ENCODE data around the gene HIVEP1.
"Not testable (repeated sequence)": the region's sequence is repeated elsewhere in the genome, so short reads cannot be mapped to it uniquely, and the experiment has no call there.

Gene HIVEP1

DNA sequence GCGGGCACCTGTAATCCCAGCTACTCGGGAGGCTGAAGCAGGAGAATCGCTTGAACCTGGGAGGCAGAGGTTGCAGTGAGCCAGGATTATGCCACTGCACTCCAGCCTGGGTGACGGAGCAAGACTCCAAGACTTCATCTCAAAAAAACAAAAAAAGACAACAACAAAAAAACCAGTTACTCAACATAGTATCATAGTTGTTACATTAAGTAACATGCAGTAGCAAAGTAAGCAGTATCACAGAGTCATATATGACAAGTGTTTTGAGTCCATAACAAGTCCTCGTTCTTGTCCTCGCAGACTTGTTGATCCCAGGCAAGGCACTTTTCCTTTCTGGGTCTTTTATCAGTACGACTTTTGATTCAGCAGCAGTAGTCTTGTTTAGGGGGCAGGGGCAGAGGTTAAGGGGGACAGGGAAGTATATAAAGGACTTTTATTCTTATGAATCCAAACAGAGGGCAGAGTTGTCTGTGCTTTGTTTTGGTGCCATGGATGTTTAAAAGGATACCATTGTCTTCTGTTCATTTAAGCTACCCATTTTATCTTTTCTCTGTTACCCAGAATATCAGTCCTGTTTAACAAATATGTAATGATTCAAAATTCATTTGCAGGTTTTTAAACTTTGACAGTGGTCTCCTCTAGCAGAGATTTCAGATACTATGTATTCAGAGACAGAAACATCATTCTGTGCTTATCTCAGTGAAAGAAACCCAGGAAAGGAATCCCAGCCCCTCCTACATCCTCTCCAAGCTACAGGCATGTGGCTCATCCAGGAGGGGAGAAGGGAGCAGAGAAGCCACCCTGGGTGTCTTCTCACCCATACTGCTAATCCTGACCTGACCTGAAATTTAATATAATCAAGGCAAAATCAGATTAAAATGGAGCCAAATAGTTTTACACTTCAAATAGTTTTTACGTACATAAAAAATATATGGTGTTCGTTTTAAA is 140.2 kb downstream of the HIVEP1 start:
- DNase-seq (ENCODE audit: low spot score): no peak

- DNase-seq (ENCODE audit: low spot score): not testable (repeated sequence)
Measured at GRCh38 chr6:12155769-12156168, 143.7 kb downstream of the HIVEP1 start.

DNA sequence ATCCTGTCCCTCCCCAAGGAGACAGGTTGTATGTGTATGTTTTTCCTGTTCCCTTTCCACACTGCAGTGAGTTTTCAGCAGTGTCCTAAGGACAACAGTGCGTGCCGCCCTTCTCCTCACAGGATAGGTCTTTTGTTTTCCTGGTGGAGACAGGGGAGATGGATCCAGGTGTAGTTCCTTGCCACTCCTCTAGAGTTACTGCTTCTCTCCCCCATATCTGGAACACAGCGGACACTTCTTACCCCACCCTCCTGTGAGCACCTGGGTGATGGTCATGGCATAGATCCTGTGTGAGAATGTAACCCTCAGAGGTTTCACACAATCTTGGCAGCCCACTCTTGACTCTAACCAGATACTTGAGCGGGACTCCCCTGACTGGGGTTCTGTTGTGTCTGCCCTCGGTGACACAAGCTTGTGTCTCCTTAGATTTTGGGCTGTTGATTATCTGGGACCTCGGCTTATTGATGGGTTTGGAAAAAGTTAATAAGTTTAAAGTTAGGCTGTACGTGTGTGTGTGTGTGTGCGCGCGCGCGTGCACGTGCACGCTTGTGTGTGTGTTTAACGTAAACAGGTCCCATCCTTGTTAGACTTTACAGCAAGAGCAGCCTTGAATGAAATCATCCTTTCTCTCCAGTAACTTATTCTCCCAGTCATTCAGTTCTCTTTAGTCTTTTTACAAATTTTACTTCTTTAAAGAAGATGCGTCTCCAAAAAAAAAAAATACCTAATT is 146.7 kb downstream of the HIVEP1 start:
- no peak for DNase-seq (ENCODE audit: low spot score)

- no peak for DNase-seq (ENCODE audit: low spot score)
Measured at GRCh38 chr6:12160326-12160725, 148.2 kb downstream of the HIVEP1 start.

GRCh38 chr6:12162213-12162612 is 150.1 kb downstream of the HIVEP1 start:
- no peak for DNase-seq (ENCODE audit: low spot score)

DNA sequence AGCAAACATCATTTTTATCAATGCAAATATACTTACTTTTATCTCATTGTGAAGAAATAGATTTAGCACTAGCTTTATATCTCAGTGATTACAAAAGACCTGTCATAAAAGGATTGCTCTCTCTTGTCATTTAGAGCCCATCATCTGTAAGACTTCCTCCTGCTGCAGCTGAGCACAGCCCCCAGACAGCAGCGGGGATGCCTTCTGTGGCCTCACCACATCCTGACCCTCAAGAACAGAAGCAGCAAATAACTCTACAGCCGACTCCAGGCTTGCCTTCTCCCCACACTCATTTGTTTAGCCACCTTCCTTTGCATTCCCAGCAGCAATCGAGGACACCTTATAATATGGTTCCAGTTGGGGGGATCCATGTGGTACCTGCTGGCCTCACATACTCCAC is 151.0 kb downstream of the HIVEP1 start:
- no peak for DNase-seq (ENCODE audit: low spot score)

- no peak for DNase-seq (ENCODE audit: low spot score)
Measured at GRCh38 chr6:12163744-12164507, 151.8 kb downstream of the HIVEP1 start.

DNA sequence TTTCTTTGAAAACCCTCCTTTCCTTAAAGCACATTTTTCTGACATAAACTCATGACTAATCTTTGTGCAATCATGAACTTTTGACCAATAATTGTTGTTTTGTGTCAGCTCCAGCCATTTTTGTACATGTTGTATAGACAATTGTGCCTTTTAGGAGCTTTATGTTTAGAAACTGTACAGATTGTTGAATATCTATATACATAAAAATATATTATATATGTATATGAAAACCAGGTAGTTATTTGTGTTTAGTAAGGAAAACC is 152.3 kb downstream of the HIVEP1 start:
- DNase-seq (ENCODE audit: low spot score): no peak

GRCh38 chr6:12165297-12165696 is 153.2 kb downstream of the HIVEP1 start:
- no peak for DNase-seq (ENCODE audit: low spot score)

- no peak for DNase-seq (ENCODE audit: low spot score)
Measured at GRCh38 chr6:12165722-12166280, 153.7 kb downstream of the HIVEP1 start.

GRCh38 chr6:12169377-12169776 is 157.3 kb downstream of the HIVEP1 start:
- no peak for DNase-seq (ENCODE audit: low spot score)

GRCh38 chr6:12170351-12171092 is 158.4 kb downstream of the HIVEP1 start:
- DNase-seq (ENCODE audit: low spot score): no peak

GRCh38 chr6:12171717-12172116 is 159.6 kb downstream of the HIVEP1 start:
- no peak for DNase-seq (ENCODE audit: low spot score)

GRCh38 chr6:12172572-12172971 is 160.5 kb downstream of the HIVEP1 start:
- no peak for DNase-seq (ENCODE audit: low spot score)

DNA sequence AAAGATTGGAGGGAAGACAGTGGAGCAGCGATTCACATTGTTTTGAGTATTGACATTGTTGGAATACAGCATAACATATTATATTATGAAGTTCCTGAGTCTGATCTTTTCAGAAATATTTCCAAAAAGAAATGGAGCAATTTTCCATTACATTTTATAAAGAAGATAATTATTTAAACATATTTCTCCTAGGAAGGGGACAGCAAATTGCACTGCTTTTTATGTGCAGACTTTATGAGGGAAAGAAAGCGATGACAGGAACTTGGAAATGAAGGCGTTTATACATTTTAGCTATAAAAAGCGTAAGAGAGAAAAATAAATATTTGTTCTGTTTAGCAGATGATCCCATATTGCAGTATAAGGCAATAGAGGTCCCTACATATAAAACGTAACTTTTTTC is 161.1 kb downstream of the HIVEP1 start:
- DNase-seq (ENCODE audit: low spot score): no peak

- no peak for DNase-seq (ENCODE audit: low spot score)
Measured at GRCh38 chr6:12173661-12174060, 161.5 kb downstream of the HIVEP1 start.

- no peak for DNase-seq (ENCODE audit: low spot score)
Measured at GRCh38 chr6:12174878-12175277, 162.8 kb downstream of the HIVEP1 start.

GRCh38 chr6:12175626-12176025 is 163.5 kb downstream of the HIVEP1 start:
- peak; percentile 31 for DNase-seq (ENCODE audit: low spot score)

DNA sequence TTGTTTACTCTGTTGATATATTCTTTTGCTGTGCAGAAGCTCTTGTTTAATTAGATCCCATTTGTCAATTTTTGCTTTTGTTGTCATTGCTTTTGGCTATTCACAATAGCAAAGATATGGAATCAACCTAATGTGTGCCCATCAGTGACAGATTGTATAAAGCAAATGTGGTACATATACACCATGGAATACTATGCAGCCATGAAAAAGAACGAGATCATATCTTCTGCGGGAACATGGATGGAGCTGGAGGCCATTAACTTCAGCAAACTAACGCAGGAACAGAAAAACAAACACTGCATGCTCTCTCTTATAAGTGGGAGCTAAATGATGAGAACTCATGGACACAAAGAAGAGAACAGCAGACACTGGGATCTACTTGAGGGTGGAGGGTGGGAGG is 164.7 kb downstream of the HIVEP1 start:
- not testable (repeated sequence) for DNase-seq (ENCODE audit: low spot score)

DNA sequence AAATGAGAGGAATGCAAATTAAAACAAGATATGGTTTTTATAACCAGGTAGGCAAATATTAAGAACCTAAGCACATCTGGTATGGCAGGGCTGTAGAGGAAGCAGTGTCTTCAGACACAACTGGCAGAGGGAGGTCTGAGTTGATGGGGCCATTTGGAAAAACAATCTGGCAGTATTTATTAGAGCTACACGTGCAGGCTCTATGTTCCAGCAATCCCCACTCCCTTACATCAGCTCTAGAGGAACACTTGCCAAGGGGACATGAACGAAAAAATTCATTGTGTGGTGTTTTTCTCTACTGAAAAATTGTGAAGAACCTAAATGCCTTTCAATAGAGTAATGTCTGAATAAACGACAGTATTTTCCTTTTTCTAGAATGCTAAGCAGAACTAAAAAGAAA is 166.4 kb downstream of the HIVEP1 start:
- DNase-seq (ENCODE audit: low spot score): no peak

DNA sequence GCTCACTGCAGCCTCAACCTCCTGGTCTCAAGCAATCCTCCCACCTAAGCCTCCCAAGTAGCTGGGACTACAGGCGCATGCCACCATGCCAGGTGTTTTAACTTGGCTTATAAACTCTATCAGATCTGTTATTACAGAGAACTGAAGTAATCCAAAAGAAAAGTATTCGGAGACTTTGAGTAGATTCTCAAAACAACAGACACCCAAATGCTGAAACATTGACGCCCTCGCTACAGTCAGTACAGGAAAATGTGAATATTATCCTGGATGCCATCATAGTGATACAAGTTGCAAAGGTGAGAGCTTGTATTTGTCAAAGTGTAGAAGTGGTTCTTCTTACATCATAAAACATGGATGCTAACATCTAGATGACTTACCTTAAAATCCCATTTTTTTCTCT is 169.4 kb downstream of the HIVEP1 start:
- no peak for DNase-seq (ENCODE audit: low spot score)
